Measurements from ENCODE around the gene MRPL22. TPM values are rescaled to one million over a fixed set of nuclear protein-coding genes. Genes with fewer than 3 reads are reported as not detected.

MRPL22 gene
- total and polyA plus RNA-seq, 12 donors: 12.6 to 129 (median 56.9) TPM

- Histone ChIP-seq H3K27ac (no peak overlapping the region), H3K9me3 (replicated peaks in 1 of 3) (no peaks in the 10 kb centered on the region), H3K4me1 (replicated peaks in 1 of 2) (no peaks in the 10 kb centered on the region), H3K4me3 (no peak overlapping the region), H3K27me3 (no peaks in the 10 kb centered on the region), H3K36me3 (replicated peaks in 1 of 2) (peaks cover 0 to 39% of the 10 kb centered on the region in 2 donors)
- 76 to 85% (median 81%) methylated on average over 4 of the region's 4 CpGs for WGBS, 4 donors
- TF ChIP-seq CTCF (IDR thresholded peaks at IDR 0.05): no peak
- TF ChIP-seq POLR2A (IDR thresholded peaks at IDR 0.05): no peak
- intact Hi-C loops (cut with DNase I): no loop called here
- no peak for DNase-seq
These were observed 23.1 kb upstream of the MRPL22 start for GRCh38 chr5:154917757-154918156.

DNA sequence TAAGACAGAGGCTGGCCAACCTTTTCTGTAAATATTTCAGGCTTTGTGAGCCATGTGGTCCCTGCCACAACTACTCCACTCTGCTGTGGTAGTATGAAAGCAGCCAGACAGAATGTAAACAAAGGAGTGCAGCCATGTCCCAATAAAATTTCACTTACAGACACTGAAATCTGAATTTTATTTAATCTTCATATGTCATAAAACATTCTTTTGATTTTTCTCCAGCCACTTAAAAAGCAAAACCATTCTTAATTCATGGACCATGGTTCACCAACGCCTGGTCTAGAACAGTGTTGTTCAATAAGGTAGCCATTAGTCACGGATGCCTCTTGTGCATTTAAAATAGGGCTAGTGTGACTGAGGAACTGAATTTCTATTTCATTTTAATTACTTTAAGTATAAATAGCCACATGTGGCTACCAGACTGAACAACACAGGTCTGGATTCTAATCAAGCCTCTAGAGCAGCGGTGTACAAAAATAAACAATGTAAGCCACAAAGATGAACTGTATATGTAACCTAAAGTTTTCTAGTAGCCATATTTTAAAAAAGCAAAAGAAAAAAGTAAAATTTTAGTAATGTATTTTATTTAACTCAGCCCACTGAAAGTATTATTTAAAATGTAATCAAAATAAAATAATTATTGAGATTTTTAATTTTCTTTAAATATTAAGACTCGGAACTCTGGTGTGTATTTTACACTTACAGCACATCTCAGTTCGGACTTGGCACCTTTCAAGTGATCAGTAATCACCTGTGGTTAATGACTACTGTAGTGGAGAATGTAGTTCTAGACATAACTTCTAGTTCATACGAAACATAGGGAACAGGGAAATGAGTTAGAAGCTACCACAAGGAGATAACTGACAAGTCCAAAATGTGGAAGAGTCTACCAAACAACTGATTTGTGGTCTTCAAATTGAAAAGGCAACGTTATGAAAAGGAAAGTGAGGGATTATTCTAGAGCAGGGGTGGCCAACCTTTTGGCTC is 17.1 kb upstream of the MRPL22 start:
- H3K36me3 ChIP-seq (replicated peaks in 1 of 2): peaks cover 0 to 56% of the 10 kb centered on the region in 2 donors
- 91 to 94% (median 92%) methylated on average over 7 of the region's 7 CpGs for WGBS, 4 donors
- no peak for TF ChIP-seq POLR2A (IDR thresholded peaks at IDR 0.05)
- no peak for TF ChIP-seq CTCF (IDR thresholded peaks at IDR 0.05)
- intact Hi-C loops (cut with DNase I): no loop called here
- no peak overlapping the region for H3K4me3 ChIP-seq
- no peak overlapping the region for H3K27ac ChIP-seq
- H3K27me3 ChIP-seq: no peaks in the 10 kb centered on the region
- H3K9me3 ChIP-seq (replicated peaks in 1 of 3): no peaks in the 10 kb centered on the region
- DNase-seq: no peak
- H3K4me1 ChIP-seq (replicated peaks in 1 of 2): no peaks in the 10 kb centered on the region

- Histone ChIP-seq H3K4me3 (no peak overlapping the region), H3K27ac (no peak overlapping the region), H3K4me1 (replicated peaks in 1 of 2) (peaks cover 11% of the 10 kb centered on the region in 2 donors), H3K36me3 (replicated peaks in 1 of 2) (peaks cover 0 to 44% of the 10 kb centered on the region in 2 donors), H3K27me3 (no peaks in the 10 kb centered on the region), H3K9me3 (replicated peaks in 1 of 3) (no peaks in the 10 kb centered on the region)
- DNase-seq: no peak
- intact Hi-C loops (cut with DNase I): loop anchor here in 1 of 2 donors (10.0 kb wide), 1 partner anchor 69 kb away; no protein-coding TSS in a partner anchor
- WGBS, 4 donors: 87 to 92% (median 87%) methylated on average over 3 of the region's 3 CpGs
- TF ChIP-seq POLR2A (IDR thresholded peaks at IDR 0.05): no peak
- no peak for TF ChIP-seq CTCF (IDR thresholded peaks at IDR 0.05)
These were observed 7.3 kb upstream of the MRPL22 start for GRCh38 chr5:154933537-154933936.

DNA sequence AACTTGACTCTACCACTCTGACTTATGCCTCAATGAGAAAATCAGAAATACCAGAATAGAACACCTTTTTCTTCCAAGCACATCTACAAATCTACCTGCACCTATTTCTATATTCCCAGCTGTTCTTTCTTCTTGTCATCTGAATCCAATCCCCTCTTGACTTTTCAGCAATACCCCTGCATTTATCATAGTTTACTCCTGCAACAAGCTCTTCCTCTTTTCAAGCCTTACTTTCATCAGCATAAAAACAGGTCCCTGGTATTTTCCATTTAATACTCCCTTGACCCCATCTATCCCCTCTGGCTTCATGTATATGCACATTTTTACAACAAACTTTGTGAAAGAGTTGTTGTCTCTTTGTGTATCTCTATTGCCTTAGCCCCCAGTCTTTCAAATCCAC is 6.0 kb upstream of the MRPL22 start:
- no peak overlapping the region for H3K4me3 ChIP-seq
- H3K27ac ChIP-seq: no peak overlapping the region
- H3K36me3 ChIP-seq (replicated peaks in 1 of 2): peaks cover 0 to 35% of the 10 kb centered on the region in 2 donors
- H3K9me3 ChIP-seq (replicated peaks in 1 of 3): no peaks in the 10 kb centered on the region
- intact Hi-C loops (cut with DNase I): loop anchor here in 1 of 2 donors (10.0 kb wide), 1 partner anchor 70 kb away; no protein-coding TSS in a partner anchor
- H3K27me3 ChIP-seq: no peaks in the 10 kb centered on the region
- TF ChIP-seq CTCF (IDR thresholded peaks at IDR 0.05) (no peak), POLR2A (IDR thresholded peaks at IDR 0.05) (no peak)
- no peak for DNase-seq
- H3K4me1 ChIP-seq (replicated peaks in 1 of 2): peaks cover 11% of the 10 kb centered on the region in 2 donors

Measured in adrenal gland (tissue), 12 donors.